Astrocyte (in vitro differentiated cells and primary cell): ENCODE data around the gene ACOX3. TPM values are rescaled to one million over a fixed set of nuclear protein-coding genes. Genes with fewer than 3 reads are reported as not detected.

Source experiments
- DNase-seq: peaks from one replicate; pipeline ENCODE4 v3.0.0-alpha.2; 2010; ENCODE audit warnings: low read depth
- FAIRE-seq: peaks from 2 replicates; lab custom pipeline; 2011; peaks lifted over from hg19 to GRCh38; lab: Jason Lieb, UNC
- H2AFZ ChIP-seq: 2 replicates; pipeline ENCODE4 v1.6.0; 2012; ENCODE audit warnings: low read depth, low read length, inconsistent platforms
- H3K27ac ChIP-seq: 2 replicates; pipeline ENCODE4 v1.5.1; 2011; ENCODE audit warnings: low read depth, low read length, inconsistent platforms
- H3K27me3 ChIP-seq: 2 replicates; pipeline ENCODE4 v1.6.0; 2011; ENCODE audit warnings: low read length, inconsistent platforms; ENCODE audit not compliant: insufficient read depth
- H3K36me3 ChIP-seq: 2 replicates; pipeline ENCODE4 v1.5.1; 2011; ENCODE audit warnings: low read length, inconsistent platforms; ENCODE audit not compliant: insufficient read depth
- H3K4me1 ChIP-seq: 2 replicates; pipeline ENCODE4 v1.5.1; 2011; ENCODE audit warnings: low read length, inconsistent platforms; ENCODE audit not compliant: insufficient read depth
- H3K4me2 ChIP-seq: 2 replicates; pipeline ENCODE4 v1.6.0; 2012; ENCODE audit warnings: low read length, inconsistent platforms
- H3K4me3 ChIP-seq: 2 replicates; pipeline ENCODE4 v1.5.1; 2011; ENCODE audit warnings: low read depth, mild to moderate bottlenecking, low read length, inconsistent platforms; ENCODE audit not compliant: insufficient read depth
- H3K79me2 ChIP-seq: 2 replicates; pipeline ENCODE4 v1.6.0; 2012; ENCODE audit warnings: mild to moderate bottlenecking, low read length, inconsistent platforms; ENCODE audit not compliant: insufficient read depth
- H3K9ac ChIP-seq: 2 replicates; pipeline ENCODE4 v1.6.0; 2012; ENCODE audit warnings: mild to moderate bottlenecking, low read length, inconsistent platforms
- H3K9me3 ChIP-seq: 2 replicates; pipeline ENCODE4 v1.5.1; 2012; ENCODE audit warnings: low read depth, mild to moderate bottlenecking, low read length, inconsistent platforms; ENCODE audit not compliant: insufficient read depth
- H4K20me1 ChIP-seq: 2 replicates; pipeline ENCODE4 v1.6.0; 2012; ENCODE audit warnings: low read length, inconsistent platforms; ENCODE audit not compliant: insufficient read depth
- H3K27ac Mint-ChIP-seq: one replicate; pipeline ENCODE4 v1.8.0; 2021; ENCODE audit warnings: mild to moderate bottlenecking, mixed read lengths; ENCODE audit not compliant: unreplicated experiment
- H3K27me3 Mint-ChIP-seq: one replicate; pipeline ENCODE4 v1.8.0; 2021; ENCODE audit warnings: low read depth, mixed read lengths; ENCODE audit not compliant: unreplicated experiment
- H3K36me3 Mint-ChIP-seq: one replicate; pipeline ENCODE4 v1.8.0; 2021; ENCODE audit warnings: low read depth, mixed read lengths; ENCODE audit not compliant: unreplicated experiment
- H3K4me1 Mint-ChIP-seq: one replicate; pipeline ENCODE4 v1.8.0; 2021; ENCODE audit warnings: low read depth, mixed read lengths; ENCODE audit not compliant: unreplicated experiment
- H3K4me3 Mint-ChIP-seq: one replicate; pipeline ENCODE4 v1.8.0; 2021; ENCODE audit warnings: mild to moderate bottlenecking, moderate library complexity, mixed read lengths; ENCODE audit not compliant: unreplicated experiment
- H3K9me3 Mint-ChIP-seq: one replicate; pipeline ENCODE4 v1.8.0; 2021; ENCODE audit warnings: mild to moderate bottlenecking, mixed read lengths; ENCODE audit not compliant: unreplicated experiment
- EZH2 ChIP-seq: IDR thresholded peaks from 2 replicates; pipeline ENCODE4 v1.6.1; 2012; ENCODE audit warnings: mild to moderate bottlenecking, low read length, inconsistent platforms; ENCODE audit not compliant: insufficient read depth
- total RNA-seq: library from RNA; stranded (reverse); gene quantifications from 2 replicates; pipeline ENCODE4 v1.2.1, GENCODE V29; 2021
- TF ChIP-seq, protein P1 (sequence below): IDR thresholded peaks from 2 replicates; pipeline ENCODE4 v1.5.1; 2011; ENCODE audit warnings: low read depth, mild to moderate bottlenecking, inconsistent platforms, low read length, moderate library complexity; ENCODE audit not compliant: insufficient read depth

Gene ACOX3
- total RNA-seq, 1 donor from 2014 or later: 45.6 TPM

DNA sequence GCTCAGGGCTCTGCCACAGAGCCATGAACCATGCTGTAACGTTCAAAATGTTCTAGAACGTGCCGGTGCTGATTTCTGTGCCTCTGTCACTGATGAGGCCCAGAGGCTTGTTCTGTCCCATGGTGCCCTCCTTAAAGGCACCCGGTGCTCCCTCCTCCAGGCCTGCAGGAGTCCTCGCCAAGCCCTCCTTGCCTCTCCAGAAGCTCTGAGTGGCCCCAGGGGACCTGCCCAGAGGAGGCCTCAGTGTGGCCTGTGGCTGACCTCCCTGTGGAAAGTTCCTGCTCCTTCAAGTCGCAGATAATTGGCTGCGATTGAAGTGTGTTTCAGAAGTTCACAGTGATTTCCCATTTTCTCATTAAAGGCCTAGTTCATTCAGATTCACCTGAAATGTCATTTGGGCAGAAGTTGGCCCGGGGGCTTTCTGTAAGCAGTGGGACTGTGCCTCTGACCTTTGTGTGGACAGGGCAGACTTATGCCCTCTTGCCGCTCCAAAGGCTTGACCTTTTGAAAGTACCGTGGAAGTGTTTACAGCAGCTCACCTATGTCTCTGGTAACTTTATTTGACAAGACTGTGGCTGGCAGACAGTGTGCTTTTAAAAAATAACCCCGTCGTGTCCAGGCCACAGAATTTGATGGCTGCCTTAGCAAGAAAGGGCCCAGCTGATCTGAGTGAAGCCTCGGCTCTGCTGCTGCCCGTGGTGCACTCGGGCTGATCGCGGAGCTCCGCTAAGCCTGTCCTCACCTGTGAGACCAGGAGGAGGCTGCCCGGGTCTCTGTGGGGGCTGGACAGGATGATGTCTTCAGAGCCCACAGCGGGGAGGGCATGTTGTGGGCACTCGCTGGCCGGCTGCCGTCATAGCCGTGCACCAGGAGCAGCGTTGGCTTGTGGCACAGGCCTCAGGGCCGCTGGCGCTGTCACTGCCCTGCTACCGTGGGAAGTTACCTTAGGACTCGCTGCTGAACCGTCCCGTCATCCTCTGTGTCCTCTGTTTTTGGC, 25.4 kb upstream of the ACOX3 start:
- no peak overlapping the region for H3K4me2 ChIP-seq
- H2AFZ ChIP-seq: no peak overlapping the region
- H3K79me2 ChIP-seq: no peaks in the 10 kb centered on the region
- peak overlapping the region; percentile 11 for H3K27ac Mint-ChIP-seq
- H3K4me1 Mint-ChIP-seq: peaks cover 5% of the 10 kb centered on the region
- peaks cover 23% of the 10 kb centered on the region for H3K36me3 ChIP-seq
- no peaks in the 10 kb centered on the region for H3K27me3 ChIP-seq
- H3K27me3 Mint-ChIP-seq: no peaks in the 10 kb centered on the region
- H3K9me3 Mint-ChIP-seq: no peaks in the 10 kb centered on the region
- H3K4me3 Mint-ChIP-seq: no peak overlapping the region
- H3K9me3 ChIP-seq: no peaks in the 10 kb centered on the region
- H3K9ac ChIP-seq: no peak overlapping the region
- H3K4me3 ChIP-seq: no peak overlapping the region
- FAIRE-seq (no peak), DNase-seq (no peak)
- no peak overlapping the region for H3K27ac ChIP-seq
- TF ChIP-seq, protein P1, sequence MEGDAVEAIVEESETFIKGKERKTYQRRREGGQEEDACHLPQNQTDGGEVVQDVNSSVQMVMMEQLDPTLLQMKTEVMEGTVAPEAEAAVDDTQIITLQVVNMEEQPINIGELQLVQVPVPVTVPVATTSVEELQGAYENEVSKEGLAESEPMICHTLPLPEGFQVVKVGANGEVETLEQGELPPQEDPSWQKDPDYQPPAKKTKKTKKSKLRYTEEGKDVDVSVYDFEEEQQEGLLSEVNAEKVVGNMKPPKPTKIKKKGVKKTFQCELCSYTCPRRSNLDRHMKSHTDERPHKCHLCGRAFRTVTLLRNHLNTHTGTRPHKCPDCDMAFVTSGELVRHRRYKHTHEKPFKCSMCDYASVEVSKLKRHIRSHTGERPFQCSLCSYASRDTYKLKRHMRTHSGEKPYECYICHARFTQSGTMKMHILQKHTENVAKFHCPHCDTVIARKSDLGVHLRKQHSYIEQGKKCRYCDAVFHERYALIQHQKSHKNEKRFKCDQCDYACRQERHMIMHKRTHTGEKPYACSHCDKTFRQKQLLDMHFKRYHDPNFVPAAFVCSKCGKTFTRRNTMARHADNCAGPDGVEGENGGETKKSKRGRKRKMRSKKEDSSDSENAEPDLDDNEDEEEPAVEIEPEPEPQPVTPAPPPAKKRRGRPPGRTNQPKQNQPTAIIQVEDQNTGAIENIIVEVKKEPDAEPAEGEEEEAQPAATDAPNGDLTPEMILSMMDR: no peak
- TF ChIP-seq EZH2: no peak
- peaks cover 4% of the 10 kb centered on the region for H3K4me1 ChIP-seq
- peaks cover 20% of the 10 kb centered on the region for H4K20me1 ChIP-seq
- H3K36me3 Mint-ChIP-seq: peaks cover 10% of the 10 kb centered on the region

- Histone ChIP-seq H3K9ac (no peak overlapping the region), H2AFZ (no peak overlapping the region), H3K27ac (no peak overlapping the region), H3K4me3 (no peak overlapping the region), H3K36me3 (peaks cover 20% of the 10 kb centered on the region), H3K4me1 (peaks cover 4% of the 10 kb centered on the region), H3K9me3 (no peaks in the 10 kb centered on the region), H4K20me1 (peaks cover 22% of the 10 kb centered on the region), H3K4me2 (no peak overlapping the region), H3K27me3 (no peaks in the 10 kb centered on the region), H3K79me2 (no peaks in the 10 kb centered on the region)
- H3K27ac Mint-ChIP-seq: no peak overlapping the region
- no peak overlapping the region for H3K4me3 Mint-ChIP-seq
- H3K36me3 Mint-ChIP-seq: peaks cover 14% of the 10 kb centered on the region
- no peak for DNase-seq
- FAIRE-seq: no peak
- H3K27me3 Mint-ChIP-seq: no peaks in the 10 kb centered on the region
- H3K9me3 Mint-ChIP-seq: no peaks in the 10 kb centered on the region
- peaks cover 5% of the 10 kb centered on the region for H3K4me1 Mint-ChIP-seq
- TF ChIP-seq, protein P1: no peak
- TF ChIP-seq EZH2: no peak
Measured at GRCh38 chr4:8464381-8464780, 23.9 kb upstream of the ACOX3 start.

GRCh38 chr4:8463811-8464210, 23.3 kb upstream of the ACOX3 start:
- Histone ChIP-seq H3K36me3 (peaks cover 20% of the 10 kb centered on the region), H3K27me3 (no peaks in the 10 kb centered on the region), H3K4me1 (peaks cover under 1% of the 10 kb centered on the region), H3K27ac (no peak overlapping the region), H4K20me1 (peaks cover 17% of the 10 kb centered on the region), H3K9me3 (no peaks in the 10 kb centered on the region), H2AFZ (no peak overlapping the region), H3K4me3 (no peak overlapping the region), H3K79me2 (no peaks in the 10 kb centered on the region), H3K9ac (no peak overlapping the region), H3K4me2 (no peak overlapping the region)
- Mint-ChIP-seq H3K27me3 (no peaks in the 10 kb centered on the region), H3K36me3 (peaks cover 12% of the 10 kb centered on the region), H3K9me3 (no peaks in the 10 kb centered on the region), H3K4me3 (no peak overlapping the region), H3K27ac (no peak overlapping the region), H3K4me1 (peaks cover 5% of the 10 kb centered on the region)
- DNase-seq (no peak), FAIRE-seq (no peak)
- TF ChIP-seq, protein P1: no peak
- no peak for TF ChIP-seq EZH2
